Measurements from ENCODE around the gene RAET1G.
"Not testable (repeated sequence)": the region's sequence is repeated elsewhere in the genome, so short reads cannot be mapped to it uniquely, and the experiment has no call there.

RAET1G gene

GRCh38 chr6:149897015-149897697 is 25.8 kb downstream of the RAET1G start:
- DNase-seq (ENCODE audit: low spot score), result no peak

GRCh38 chr6:149896491-149896890 is 26.4 kb downstream of the RAET1G start:
- DNase-seq (ENCODE audit: low spot score), result no peak

- no peak for DNase-seq (ENCODE audit: low spot score)
Observed at GRCh38 chr6:149895833-149896271, 27.1 kb downstream of the RAET1G start.

GRCh38 chr6:149895048-149895590 is 27.8 kb downstream of the RAET1G start:
- DNase-seq (ENCODE audit: low spot score), result peak; percentile 39

- DNase-seq (ENCODE audit: low spot score), result not testable (repeated sequence)
Observed at GRCh38 chr6:149891864-149892263, 31.1 kb downstream of the RAET1G start.

GRCh38 chr6:149891259-149891658 is 31.7 kb downstream of the RAET1G start:
- DNase-seq (ENCODE audit: low spot score), result no peak

- DNase-seq (ENCODE audit: low spot score), result no peak
Observed at GRCh38 chr6:149890629-149891045, 32.3 kb downstream of the RAET1G start.

- DNase-seq (ENCODE audit: low spot score), result no peak
Observed at GRCh38 chr6:149889326-149889725, 33.6 kb downstream of the RAET1G start.

GRCh38 chr6:149888659-149889058 is 34.3 kb downstream of the RAET1G start:
- DNase-seq (ENCODE audit: low spot score), result no peak

GRCh38 chr6:149888093-149888492 is 34.8 kb downstream of the RAET1G start:
- no peak for DNase-seq (ENCODE audit: low spot score)

GRCh38 chr6:149887343-149887742 is 35.6 kb downstream of the RAET1G start:
- DNase-seq (ENCODE audit: low spot score), result no peak

GRCh38 chr6:149885888-149886287 is 37.0 kb downstream of the RAET1G start:
- DNase-seq (ENCODE audit: low spot score), result no peak

- no peak for DNase-seq (ENCODE audit: low spot score)
Observed at GRCh38 chr6:149884617-149885016, 38.3 kb downstream of the RAET1G start.

GRCh38 chr6:149884215-149884614 is 38.7 kb downstream of the RAET1G start:
- peak; percentile 46 for DNase-seq (ENCODE audit: low spot score)

- no peak for DNase-seq (ENCODE audit: low spot score)
Observed at GRCh38 chr6:149881860-149882259, 41.1 kb downstream of the RAET1G start.

- no peak for DNase-seq (ENCODE audit: low spot score)
Observed at GRCh38 chr6:149881066-149881766, 41.7 kb downstream of the RAET1G start.

GRCh38 chr6:149877659-149878058 is 45.3 kb downstream of the RAET1G start:
- DNase-seq (ENCODE audit: low spot score), result no peak

- no peak for DNase-seq (ENCODE audit: low spot score)
Observed at GRCh38 chr6:149876241-149876933, 46.5 kb downstream of the RAET1G start.

GRCh38 chr6:149872233-149872632 is 50.7 kb downstream of the RAET1G start:
- no peak for DNase-seq (ENCODE audit: low spot score)

GRCh38 chr6:149871182-149871581 is 51.7 kb downstream of the RAET1G start:
- no peak for DNase-seq (ENCODE audit: low spot score)

- DNase-seq (ENCODE audit: low spot score), result no peak
Observed at GRCh38 chr6:149869275-149869892, 53.5 kb downstream of the RAET1G start.
